Right ventricle myocardium inferior (tissue), 1 donor: ENCODE data around the gene ENC1. TPM values are rescaled to one million over a fixed set of nuclear protein-coding genes. Genes with fewer than 3 reads are reported as not detected.

Experiments
- ATAC-seq: fragments of 200-7000 bp; cut with Tn5 transposase; one replicate; pipeline ENCODE4 v1.9.1; 2020; ENCODE audit warnings: mild to moderate bottlenecking, moderate library complexity
- DNase-seq: peaks from one replicate; pipeline ENCODE4 v3.0.0; 2021; ENCODE audit errors: missing footprints
- intact Hi-C: fragments of 100-400 bp; cut with DNase I; formaldehyde crosslinking; loops from one replicate; pipeline ENCODE4 v1.11.0; 2022
- total RNA-seq: library from RNA; stranded (reverse); fragmentation: NEBNext Ultra II Directional; extraction: Animal tissue kit (Norgen Biotek cat#: 25700); gene quantifications from one replicate; pipeline ENCODE4 v1.2.1, GENCODE V29; 2021
- donor health status: DM: no; HTN: yes; CAD: no; lungs with severe emphysema.

ENC1 gene
- total RNA-seq, 1 donor from 2014 or later: 3.7 TPM

DNA sequence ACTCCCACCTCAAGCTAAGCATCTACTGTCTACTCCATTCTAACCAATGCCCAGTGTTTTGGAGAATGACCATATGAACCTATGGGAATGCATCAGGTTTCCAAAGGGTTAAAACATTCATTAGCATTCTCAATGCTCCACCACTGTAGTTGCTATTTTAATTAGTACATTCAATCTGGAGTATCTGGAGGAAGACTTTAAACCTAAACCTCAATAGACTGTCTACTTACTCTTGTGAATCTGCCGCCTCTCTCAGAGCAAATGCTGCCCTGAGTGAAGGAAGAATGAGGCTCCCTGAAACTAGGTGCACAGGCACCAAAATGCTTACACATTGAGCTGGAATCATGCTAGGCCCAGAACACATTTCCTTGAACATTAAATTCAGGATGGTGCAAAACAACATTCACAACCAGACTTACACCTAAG, 2.0 kb downstream of the ENC1 start:
- DNase-seq (no peak), ATAC-seq (no peak)
- intact Hi-C loops: loop anchor here (5.0 kb wide), 1 partner anchor 136 kb away; no protein-coding TSS in a partner anchor

- DNase-seq: no peak
- no peak for ATAC-seq
- intact Hi-C loops: loop anchor here (5.0 kb wide), 1 partner anchor 134 kb away; no protein-coding TSS in a partner anchor
Measured at GRCh38 chr5:74636552-74636951, 4.0 kb downstream of the ENC1 start.

DNA sequence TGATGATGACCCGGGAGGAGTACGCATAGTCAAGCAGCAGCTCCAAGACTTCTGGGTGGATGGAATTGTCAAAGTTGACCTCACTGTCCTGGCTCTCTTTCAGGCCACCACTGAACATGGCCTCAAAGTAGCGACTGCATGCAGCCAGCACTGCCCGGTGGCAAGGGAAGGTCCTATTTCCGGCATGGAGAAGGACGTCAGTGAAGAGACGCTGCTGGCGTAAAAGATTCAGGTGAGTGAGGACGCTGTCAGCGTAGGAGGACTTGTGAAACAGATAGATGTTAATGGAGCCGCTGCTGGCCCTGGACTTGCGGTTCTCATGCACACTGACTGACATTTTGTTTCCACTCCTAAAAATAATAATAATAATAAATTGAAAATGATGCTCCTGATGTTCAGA, 4.4 kb downstream of the ENC1 start:
- ATAC-seq (no peak), DNase-seq (no peak)
- intact Hi-C loops: loop anchor here (5.0 kb wide), 1 partner anchor 134 kb away; no protein-coding TSS in a partner anchor

- no peak for ATAC-seq
- DNase-seq: no peak
- intact Hi-C loops: loop anchor here (5.0 kb wide), 1 partner anchor 132 kb away; no protein-coding TSS in a partner anchor
Measured at GRCh38 chr5:74634611-74635286, 5.8 kb downstream of the ENC1 start.

DNA sequence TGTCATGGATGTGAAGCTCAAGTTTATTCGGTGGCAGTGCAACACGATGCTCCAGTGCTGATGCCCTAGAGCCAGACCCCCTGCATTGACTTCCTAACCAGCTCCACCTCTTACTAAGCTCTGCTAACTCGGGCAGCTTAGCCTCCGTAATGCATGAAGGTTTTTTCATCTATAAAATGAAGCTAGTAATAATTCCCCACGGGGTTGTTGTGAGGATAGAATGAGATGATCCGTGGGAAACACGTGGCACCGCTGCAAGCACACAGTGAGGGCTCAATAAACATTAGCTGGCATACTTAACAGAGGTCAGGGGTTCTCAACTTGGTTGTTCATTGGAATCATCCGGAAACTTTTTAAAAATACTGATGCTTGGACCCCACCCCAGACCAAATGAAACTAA, 6.8 kb downstream of the ENC1 start:
- ATAC-seq (no peak), DNase-seq (no peak)
- intact Hi-C loops: no loop called here

GRCh38 chr5:74632947-74633356, 7.6 kb downstream of the ENC1 start:
- DNase-seq: no peak
- ATAC-seq: no peak
- intact Hi-C loops: no loop called here

DNA sequence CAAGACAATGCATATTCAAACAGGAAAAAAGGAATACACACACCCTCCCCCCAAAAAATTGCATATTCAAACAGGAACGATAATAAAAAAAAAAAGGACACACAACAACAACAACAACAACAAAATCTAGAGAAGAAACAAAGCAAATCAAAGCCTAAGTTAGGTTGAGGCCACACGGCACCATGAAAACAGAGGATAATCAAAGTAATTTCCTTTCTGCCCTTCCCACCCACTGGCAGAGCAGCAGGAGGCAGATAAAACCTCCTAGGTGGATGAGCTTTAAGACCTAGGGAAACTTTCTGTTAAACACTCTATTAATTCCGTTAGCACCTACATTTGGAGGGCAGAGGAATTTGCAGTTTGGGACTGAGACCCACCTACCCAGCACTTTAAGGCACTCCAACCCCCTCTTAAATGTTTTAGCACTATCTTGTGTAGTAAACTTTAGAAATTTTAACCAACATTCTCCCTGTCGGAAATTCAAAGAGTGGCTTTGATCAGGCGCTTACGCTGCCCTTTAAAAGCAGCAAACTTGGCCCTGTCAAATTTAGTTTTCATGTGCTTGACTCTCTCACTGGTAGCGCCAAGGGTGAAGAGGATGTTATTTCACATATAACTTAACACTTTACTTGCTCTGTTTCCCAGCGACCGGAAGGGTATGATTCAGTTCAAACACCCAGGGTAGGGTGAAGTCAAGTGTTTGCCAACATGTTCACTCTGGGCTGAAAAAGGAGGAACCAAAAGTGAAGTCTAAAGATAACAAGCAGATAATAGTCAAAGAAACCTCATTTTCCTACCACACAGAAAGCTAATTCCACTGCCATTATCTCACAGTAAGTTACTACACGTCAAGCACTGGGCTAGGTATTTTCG, 9.2 kb downstream of the ENC1 start:
- intact Hi-C loops: no loop called here
- DNase-seq: no peak
- peak; percentile 66 for ATAC-seq

- ATAC-seq (no peak), DNase-seq (no peak)
- intact Hi-C loops: no loop called here
Measured at GRCh38 chr5:74630453-74631066, 10.0 kb downstream of the ENC1 start.

GRCh38 chr5:74629326-74629725, 11.2 kb downstream of the ENC1 start:
- intact Hi-C loops: no loop called here
- DNase-seq (no peak), ATAC-seq (no peak)

- no peak for DNase-seq
- intact Hi-C loops: no loop called here
- ATAC-seq: no peak
Measured at GRCh38 chr5:74628359-74628758, 12.2 kb downstream of the ENC1 start.

DNA sequence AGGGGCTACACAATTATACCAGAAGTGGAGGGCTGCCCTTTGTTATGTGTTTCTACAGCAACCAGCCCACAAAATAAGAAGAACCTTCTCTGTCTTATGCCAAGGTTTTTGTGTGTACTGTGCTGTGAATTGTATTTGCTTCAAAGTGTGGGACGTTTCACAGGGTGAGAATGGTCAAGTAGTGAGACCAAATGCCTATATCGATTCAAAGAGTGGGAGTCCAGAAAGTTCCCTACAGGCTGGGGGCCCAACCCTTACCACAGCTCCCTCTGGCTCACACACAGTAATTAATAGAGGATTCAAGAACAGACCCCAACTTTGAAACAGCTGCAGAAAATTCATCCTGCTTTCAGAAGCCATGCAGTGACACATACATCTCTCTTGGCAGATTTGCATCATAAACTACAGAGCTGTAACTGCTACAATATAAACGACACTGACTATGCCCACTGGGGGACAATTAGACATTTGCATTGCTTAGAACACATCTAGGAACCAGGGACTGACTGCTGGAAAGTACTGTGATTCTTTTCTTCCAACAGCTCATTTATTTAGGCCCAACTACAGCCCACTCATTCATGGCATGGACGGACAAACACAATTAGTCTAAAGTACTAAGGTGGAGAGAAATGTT, 12.8 kb downstream of the ENC1 start:
- ATAC-seq (no peak), DNase-seq (no peak)
- intact Hi-C loops: no loop called here

DNA sequence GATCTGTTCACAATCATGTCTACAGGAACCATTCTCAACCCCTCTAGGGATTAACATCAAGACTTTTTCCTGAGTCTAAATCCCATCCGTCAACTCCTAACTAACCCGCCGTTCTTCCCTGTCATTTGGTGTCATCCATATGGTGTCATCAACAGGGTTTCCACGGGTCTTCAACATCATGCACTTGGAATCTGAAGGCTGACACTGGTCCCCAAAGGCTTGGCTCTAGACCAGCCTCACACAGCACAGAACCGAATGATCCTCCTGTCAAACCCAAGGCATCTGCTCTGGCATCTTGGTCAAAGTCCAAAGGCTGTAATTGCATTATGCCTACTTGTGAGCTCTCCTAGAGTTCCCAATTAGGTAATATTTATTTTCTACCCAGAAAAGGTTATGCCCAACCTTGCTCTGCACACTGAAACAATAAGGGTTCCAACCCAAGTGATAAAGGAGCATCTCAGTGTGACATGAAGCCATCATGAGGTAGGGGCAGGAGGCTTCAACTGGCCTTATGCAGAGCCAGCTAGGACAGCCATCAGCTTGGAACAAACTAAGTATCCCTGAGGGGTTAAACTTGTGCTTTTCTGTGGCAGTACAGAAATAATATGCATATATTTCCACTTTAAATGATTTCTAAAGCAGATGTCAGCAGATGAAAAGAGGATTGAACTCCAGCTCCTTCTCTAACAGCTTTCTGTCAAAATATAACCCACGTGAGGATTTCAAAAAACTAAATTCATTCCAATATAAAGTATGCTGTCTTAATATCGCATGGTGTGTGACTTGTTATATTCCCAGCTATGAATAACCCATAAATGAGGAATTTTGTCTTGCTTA, 13.9 kb downstream of the ENC1 start:
- DNase-seq: no peak
- intact Hi-C loops: no loop called here
- no peak for ATAC-seq

DNA sequence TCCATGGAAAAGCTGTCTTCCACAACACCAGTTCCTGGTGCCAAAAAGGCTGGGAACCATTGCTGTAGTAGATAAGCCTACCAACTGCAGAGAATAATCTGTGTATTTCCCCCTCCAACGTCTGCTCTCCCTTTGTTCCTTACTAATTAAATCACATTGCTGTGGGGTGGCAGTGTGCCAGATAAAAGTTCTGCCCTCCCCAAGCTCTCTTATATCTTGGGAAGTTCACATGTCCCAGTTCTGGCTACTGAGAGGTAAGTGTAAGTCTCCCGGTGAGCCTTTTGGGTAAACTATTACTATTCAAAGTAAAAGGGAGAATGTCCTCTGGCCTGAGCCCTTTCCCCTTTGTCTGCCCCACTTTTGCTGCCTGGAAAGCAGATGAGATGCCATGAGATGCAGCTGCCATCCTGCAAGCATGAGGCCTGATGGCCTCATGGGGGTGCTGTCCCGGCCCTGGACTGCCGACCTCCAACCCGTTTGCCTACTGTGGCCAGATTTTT, 14.7 kb downstream of the ENC1 start:
- intact Hi-C loops: no loop called here
- DNase-seq (no peak), ATAC-seq (no peak)

- intact Hi-C loops: no loop called here
- ATAC-seq (no peak), DNase-seq (no peak)
Measured at GRCh38 chr5:74624931-74625505, 15.5 kb downstream of the ENC1 start.

- DNase-seq: no peak
- intact Hi-C loops: no loop called here
- no peak for ATAC-seq
Measured at GRCh38 chr5:74624501-74624900, 16.0 kb downstream of the ENC1 start.

DNA sequence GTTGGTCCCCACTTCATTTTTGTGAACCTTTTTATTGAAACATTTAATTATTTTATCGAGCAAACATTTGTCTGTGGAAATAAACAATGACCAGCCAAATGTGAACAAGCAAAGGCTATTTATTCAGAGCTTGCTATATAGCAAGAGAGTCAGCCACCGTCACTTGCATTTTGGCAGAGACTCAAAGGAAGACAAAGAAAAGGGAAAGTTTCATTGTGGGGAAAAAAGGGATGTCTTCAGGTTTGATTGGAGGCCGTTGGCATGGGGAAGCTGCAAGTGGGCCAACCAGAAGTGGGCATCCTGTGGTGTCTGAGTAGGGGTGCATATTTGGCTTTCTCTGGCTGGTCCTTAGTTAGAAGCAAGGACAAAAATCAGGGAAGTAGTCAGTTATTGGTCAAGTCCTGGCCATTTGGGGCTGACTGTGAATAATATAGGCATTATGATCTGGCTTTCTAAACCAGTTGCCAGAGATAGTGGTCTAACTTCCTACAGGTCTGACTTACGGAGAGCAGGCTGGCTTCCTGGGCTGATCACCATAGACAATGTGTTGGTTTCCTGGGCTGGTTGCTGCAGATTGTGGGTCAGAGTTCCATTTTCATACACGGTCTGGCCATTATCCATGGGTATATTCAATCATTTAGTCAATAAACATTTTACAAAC, 16.6 kb downstream of the ENC1 start:
- no peak for ATAC-seq
- intact Hi-C loops: no loop called here
- DNase-seq: no peak

- ATAC-seq: no peak
- intact Hi-C loops: no loop called here
- no peak for DNase-seq
Measured at GRCh38 chr5:74623006-74623611, 17.4 kb downstream of the ENC1 start.
